HepG2 (cell line): ENCODE measurements around the gene ACTR1B. TPM values are rescaled to one million over a fixed set of nuclear protein-coding genes. Genes with fewer than 3 reads are reported as not detected.

Experiments
- ATAC-seq: fragments of 200-7000 bp; cut with Tn5 transposase; 3 replicates; pipeline ENCODE4 v1.9.1; 2020; ENCODE audit warnings: mild to moderate bottlenecking, moderate library complexity
- BruUV-seq: library from RNA; stranded (reverse); fragments of 400-500 nt; replicated peaks from 2 replicates; lab custom pipeline; 2021; lab: Mats Ljungman, UMichigan
- CTCF ChIA-PET: fragments of 300-600 bp; formaldehyde crosslinking; extraction: SDS; loops from one replicate; lab custom pipeline; 2021; ENCODE audit warnings: low total read pairs, inconsistent platforms, low intra/inter-chr PET ratio; lab: Yijun Ruan, JAX
- POLR2A ChIA-PET: fragments of 350-600 bp; sonication (Branson Sonifier 250); formaldehyde crosslinking; loops from one replicate; lab custom pipeline; 2020; ENCODE audit warnings: antibody characterized with exemption, inconsistent platforms; lab: Yijun Ruan, JAX
- DNase-seq: peaks from one replicate; pipeline ENCODE4 v3.0.0-alpha.2; 2015; ENCODE audit warnings: low spot score
- FAIRE-seq: peaks from 3 replicates; lab custom pipeline; 2011; peaks lifted over from hg19 to GRCh38; lab: Jason Lieb, UNC
- H2AFZ ChIP-seq: one replicate; pipeline ENCODE4 v1.6.1; 2011; ENCODE audit warnings: low read length, inconsistent platforms
- H3K27ac ChIP-seq: fragments of 300-600 bp; 3 replicates; pipeline ENCODE4 v1.8.0; 2011; ENCODE audit warnings: mixed run types, mild to moderate bottlenecking, mixed read lengths, low read length, inconsistent platforms; ENCODE audit not compliant: insufficient read depth; ENCODE audit errors: extremely low read length
- H3K27me3 ChIP-seq, 2 experiments: fragments of 200-600 bp in 1 of 2; 2 replicates in 1 of 2; 3 replicates in 1 of 2; pipeline versions ENCODE4 v1.6.0 to v1.8.0; 2011; ENCODE audit warnings: low read length in 2 of 2, mild to moderate bottlenecking in 2 of 2, moderate library complexity in 2 of 2, inconsistent platforms in 1 of 2; ENCODE audit not compliant: insufficient read depth in 2 of 2, control insufficient read depth in 1 of 2
- H3K36me3 ChIP-seq, 2 experiments: fragments of 200-600 bp in 1 of 2; replicated peaks in 1 of 2; 2 replicates in 1 of 2; 3 replicates in 1 of 2; pipeline versions ENCODE4 v1.5.1 to v1.8.0; 2011; ENCODE audit warnings: low read length in 2 of 2, inconsistent platforms in 1 of 2; ENCODE audit not compliant: insufficient read depth in 2 of 2, control insufficient read depth in 1 of 2
- H3K4me1 ChIP-seq: 2 replicates; pipeline ENCODE4 v1.5.1; 2012; ENCODE audit warnings: low read length, inconsistent platforms; ENCODE audit not compliant: insufficient read depth
- H3K4me2 ChIP-seq: 2 replicates; pipeline ENCODE4 v1.6.0; 2011; ENCODE audit warnings: low read depth, low read length, inconsistent platforms
- H3K4me3 ChIP-seq, 3 experiments: fragments of 200-600 bp in 1 of 3; sonication (generic), shearing (Covaris generic) in 1 of 3; replicated peaks in 1 of 3; 2 replicates each; pipeline ENCODE4 v1.5.1; 2011 to 2016; ENCODE audit warnings: low read length in 3 of 3, inconsistent platforms in 2 of 3, low read depth in 2 of 3, mild to moderate bottlenecking in 2 of 3, control low read depth in 1 of 3, mixed read lengths in 1 of 3; ENCODE audit not compliant: insufficient read depth in 1 of 3
- H3K79me2 ChIP-seq: one replicate; pipeline ENCODE4 v1.6.1; 2011; ENCODE audit warnings: low read length, inconsistent platforms; ENCODE audit not compliant: insufficient read depth
- H3K9ac ChIP-seq: 2 replicates; pipeline ENCODE4 v1.6.0; 2011; ENCODE audit warnings: mild to moderate bottlenecking, low read depth, low read length, inconsistent platforms; ENCODE audit not compliant: insufficient read depth
- H3K9me3 ChIP-seq: 2 replicates; pipeline ENCODE4 v1.5.1; 2012; ENCODE audit warnings: mild to moderate bottlenecking, low read length
- H4K20me1 ChIP-seq: 2 replicates; pipeline ENCODE4 v1.6.0; 2011; ENCODE audit warnings: inconsistent platforms, mild to moderate bottlenecking, low read length, moderate library complexity; ENCODE audit not compliant: insufficient read depth
- CBX5 ChIP-seq: sonication (generic); formaldehyde crosslinking; IDR thresholded peaks from 2 replicates; pipeline ENCODE4 v1.4.0; 2020; ENCODE audit warnings: missing genetic modification reagents, borderline replicate concordance
- FOXJ3 ChIP-seq: sonication (generic); formaldehyde crosslinking; IDR thresholded peaks from 2 replicates; pipeline ENCODE4 v1.4.0; 2020; ENCODE audit warnings: missing genetic modification reagents, mild to moderate bottlenecking, borderline replicate concordance
- GRHL1 ChIP-seq: sonication (generic); formaldehyde crosslinking; conservative IDR thresholded peaks from 2 replicates; pipeline ENCODE4 v1.8.0; 2022; ENCODE audit warnings: missing genetic modification reagents
- POLR2A ChIP-seq, 2 experiments: IDR thresholded peaks; 2 replicates each; pipeline ENCODE4 v1.6.1; 2011; ENCODE audit warnings: low read depth in 2 of 2, low read length in 2 of 2, mild to moderate bottlenecking in 1 of 2, moderate library complexity in 1 of 2; ENCODE audit not compliant: insufficient read depth in 1 of 2
- RBM22 ChIP-seq: fragments of 200-400 bp; formaldehyde crosslinking; optimal IDR thresholded peaks from 2 replicates; pipeline ENCODE3; 2017; ENCODE audit warnings: mild to moderate bottlenecking, low read length, moderate library complexity
- ZKSCAN1 ChIP-seq: fragments of 150-350 bp; IDR thresholded peaks from 2 replicates; pipeline ENCODE4 v1.6.1; 2014; ENCODE audit warnings: low read length
- ZNF318 ChIP-seq: sonication (generic); formaldehyde crosslinking; IDR thresholded peaks from 2 replicates; pipeline ENCODE4 v1.4.0; 2020; ENCODE audit warnings: mild to moderate bottlenecking, missing genetic modification reagents
- ZNF430 ChIP-seq: sonication (generic); formaldehyde crosslinking; IDR thresholded peaks from 2 replicates; pipeline ENCODE4 v1.9.0; 2021; ENCODE audit warnings: mild to moderate bottlenecking, missing genetic modification reagents
- WGBS: methylation state at CpG from one replicate; pipeline ENCODE4 v1.1.6; 2017; ENCODE audit warnings: low lambda C conversion rate; 5-methylcytosine and 5-hydroxymethylcytosine counted together
- in situ Hi-C: cut with HindIII; loops from 2 replicates; pipeline ENCODE4 v1.10.0; 2017; ENCODE audit warnings: low pct_unique_long_range_greater_than_20kb; ENCODE audit not compliant: extremely low pct_ligation_motif_present
- intact Hi-C: fragments of 100-400 bp; cut with micrococcal nuclease; formaldehyde crosslinking; loops from one replicate; pipeline ENCODE4 v1.10.0; 2022; ENCODE audit not compliant: unreplicated experiment
- polyA plus RNA-seq, 8 experiments: library from polyadenylated mRNA; depleted of rRNA in 3 of 8; stranded (reverse) in 7 of 8; unstranded in 1 of 8; fragments of >200 nt; fragmentation: Illumina TruSeq in 4 of 8; extraction: Trizol in 4 of 8; gene quantifications; 2 replicates each; pipeline versions ENCODE4 v1.2.1 to v1.2.3, GENCODE V29; 2011 to 2016; ENCODE audit warnings: low read depth in 4 of 8, missing spikeins in 1 of 8, mixed read lengths in 1 of 8; ENCODE audit not compliant: insufficient read depth in 1 of 8
- total RNA-seq, 5 experiments: library from RNA; depleted of rRNA; stranded (reverse); fragments of >200 nt; fragmentation: Illumina TruSeq; extraction: Trizol; gene quantifications; 2 replicates each; pipeline ENCODE4 v1.2.3, GENCODE V29; 2016; ENCODE audit warnings: low read depth in 1 of 5

Gene ACTR1B
- total and polyA plus RNA-seq, 2 of the 13 experiments (the other 11 are each of a cell fraction or from before 2014, with no cell fraction given), result 61.7 to 76.7 TPM

- peaks cover 8% of the 10 kb centered on the region; the same call in 1 of the 2 replicates for H3K9me3 ChIP-seq
- no peak overlapping the region for H2AFZ ChIP-seq
- in situ Hi-C loops, result loop anchor here (25.0 kb wide), 1 partner anchor 1589 kb away; no protein-coding TSS in a partner anchor
- WGBS, result 95% methylated on average over 4 of the region's 4 CpGs
- peaks cover 16% of the 10 kb centered on the region for H3K79me2 ChIP-seq
- TF ChIP-seq CBX5 (no peak), ZNF430 (CRISPR knock-in tag) (0 out of 2 replicates have a peak, but pooled peaks have one; percentile 27), RBM22 (peak; percentile 39), FOXJ3 (CRISPR knock-in tag) (no peak), POLR2A (IDR thresholded peaks at IDR 0.05; ENCODE audit: insufficient read depth in 1 of 2, low read depth in 2 of 2, low read length in 2 of 2) (peak in 1 of 2 experiments; percentile 32; a peak in 1 of 4 replicates)
- ATAC-seq (no peak), FAIRE-seq (no peak), DNase-seq (no peak)
- intact Hi-C loops, result no loop called here
- H3K9ac ChIP-seq, result no peak overlapping the region
- no peaks in the 10 kb centered on the region for H4K20me1 ChIP-seq
- ChIA-PET POLR2A (interaction anchor here (12.2 kb wide), 1 partner anchor 12 kb away, joined by 298 read pairs; the partner anchor contains the start of gene ACTR1B), CTCF (interaction anchor here (1.7 kb wide), 1 partner anchor 46 kb away, joined by 4 read pairs; no protein-coding TSS in a partner anchor)
- BruUV-seq, result no TSS peak
- no peaks in the 10 kb centered on the region; a peak in 1 of 5 replicates for H3K27me3 ChIP-seq
- peaks cover 10% of the 10 kb centered on the region for H3K4me1 ChIP-seq
- H3K4me3 ChIP-seq, result no peak overlapping the region
- no peak overlapping the region for H3K27ac ChIP-seq
- H3K36me3 ChIP-seq, result peaks cover 10 to 30% of the 10 kb centered on the region in 2 experiments
- H3K4me2 ChIP-seq, result no peak overlapping the region
Observed at GRCh38 chr2:97651114-97651513, 12.7 kb downstream of the ACTR1B start.

- BruUV-seq, result TSS peak; percentile 60
- no peaks in the 10 kb centered on the region for H4K20me1 ChIP-seq
- peaks cover 21% of the 10 kb centered on the region for H3K4me1 ChIP-seq
- ChIA-PET POLR2A (interaction anchor here (2.0 to 12.2 kb wide), 3 partner anchors 9 to 57 kb away, joined by 11 to 298 read pairs (median 35); partner anchors contain the start of genes ACTR1B and ANKRD36B), CTCF (no interaction called here)
- no peaks in the 10 kb centered on the region; a peak in 1 of 5 replicates for H3K27me3 ChIP-seq
- peaks cover 18% of the 10 kb centered on the region for H3K79me2 ChIP-seq
- peak overlapping the region; percentile 99 for H3K9ac ChIP-seq
- peak overlapping the region; percentile 80 for H3K4me2 ChIP-seq
- in situ Hi-C loops, result no loop called here
- 90% methylated on average over 4 of the region's 4 CpGs for WGBS
- peak overlapping the region; percentile 98 to 100 (median 99) for H3K4me3 ChIP-seq
- FAIRE-seq (no peak), DNase-seq (no peak), ATAC-seq (no peak)
- H3K36me3 ChIP-seq, result peaks cover 10 to 28% of the 10 kb centered on the region in 2 experiments
- intact Hi-C loops, result loop anchor here (2.0 to 5.0 kb wide), 2 partner anchors 16 to 55 kb away; no protein-coding TSS in a partner anchor
- peak overlapping the region; percentile 11 for H3K27ac ChIP-seq
- H3K9me3 ChIP-seq, result no peaks in the 10 kb centered on the region
- H2AFZ ChIP-seq, result no peak overlapping the region
- TF ChIP-seq GRHL1 (CRISPR knock-in tag) (no peak), ZKSCAN1 (no peak), ZNF318 (CRISPR knock-in tag) (no peak)
Observed at GRCh38 chr2:97646977-97647376, 16.9 kb downstream of the ACTR1B start.
